Mucosa of rectum (tissue), 2 donors: ENCODE results near the gene HSD11B1L.

ENCODE experiments used
- H3K27ac ChIP-seq, 2 donors: one replicate each; pipeline ENCODE4 v1.7.0; 2013; ENCODE audit warnings: inconsistent platforms in 2 of 2, low read depth in 2 of 2, low read length in 2 of 2
- H3K27me3 ChIP-seq, 2 donors: one replicate each; pipeline ENCODE4 v1.7.0; 2013; ENCODE audit warnings: low read length in 2 of 2; ENCODE audit not compliant: control insufficient read depth in 2 of 2, insufficient read depth in 2 of 2
- H3K36me3 ChIP-seq, 2 donors: one replicate each; pipeline ENCODE4 v1.7.0; 2013; ENCODE audit warnings: low read length in 2 of 2; ENCODE audit not compliant: control insufficient read depth in 2 of 2, insufficient read depth in 2 of 2
- H3K4me1 ChIP-seq, 2 donors: one replicate each; pipeline ENCODE4 v1.7.0; 2013; ENCODE audit warnings: low read length in 2 of 2, mild to moderate bottlenecking in 1 of 2; ENCODE audit not compliant: control insufficient read depth in 2 of 2, insufficient read depth in 2 of 2
- H3K4me3 ChIP-seq, 2 donors: one replicate each; pipeline ENCODE4 v1.7.0; 2013; ENCODE audit warnings: low read length in 2 of 2
- H3K9ac ChIP-seq, 2 donors: one replicate each; pipeline ENCODE4 v1.7.0; 2013; ENCODE audit warnings: low read length in 2 of 2, low read depth in 1 of 2, mild to moderate bottlenecking in 1 of 2
- H3K9me3 ChIP-seq, 2 donors: one replicate each; pipeline ENCODE4 v1.7.0; 2013; ENCODE audit warnings: low read length in 2 of 2; ENCODE audit not compliant: control insufficient read depth in 2 of 2
- donor health status: healthy.
- donor health status: Normal muscosa, but diverticular disease.

HSD11B1L gene, protein sequence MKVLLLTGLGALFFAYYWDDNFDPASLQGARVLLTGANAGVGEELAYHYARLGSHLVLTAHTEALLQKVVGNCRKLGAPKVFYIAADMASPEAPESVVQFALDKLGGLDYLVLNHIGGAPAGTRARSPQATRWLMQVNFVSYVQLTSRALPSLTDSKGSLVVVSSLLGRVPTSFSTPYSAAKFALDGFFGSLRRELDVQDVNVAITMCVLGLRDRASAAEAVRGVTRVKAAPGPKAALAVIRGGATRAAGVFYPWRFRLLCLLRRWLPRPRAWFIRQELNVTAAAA

DNA sequence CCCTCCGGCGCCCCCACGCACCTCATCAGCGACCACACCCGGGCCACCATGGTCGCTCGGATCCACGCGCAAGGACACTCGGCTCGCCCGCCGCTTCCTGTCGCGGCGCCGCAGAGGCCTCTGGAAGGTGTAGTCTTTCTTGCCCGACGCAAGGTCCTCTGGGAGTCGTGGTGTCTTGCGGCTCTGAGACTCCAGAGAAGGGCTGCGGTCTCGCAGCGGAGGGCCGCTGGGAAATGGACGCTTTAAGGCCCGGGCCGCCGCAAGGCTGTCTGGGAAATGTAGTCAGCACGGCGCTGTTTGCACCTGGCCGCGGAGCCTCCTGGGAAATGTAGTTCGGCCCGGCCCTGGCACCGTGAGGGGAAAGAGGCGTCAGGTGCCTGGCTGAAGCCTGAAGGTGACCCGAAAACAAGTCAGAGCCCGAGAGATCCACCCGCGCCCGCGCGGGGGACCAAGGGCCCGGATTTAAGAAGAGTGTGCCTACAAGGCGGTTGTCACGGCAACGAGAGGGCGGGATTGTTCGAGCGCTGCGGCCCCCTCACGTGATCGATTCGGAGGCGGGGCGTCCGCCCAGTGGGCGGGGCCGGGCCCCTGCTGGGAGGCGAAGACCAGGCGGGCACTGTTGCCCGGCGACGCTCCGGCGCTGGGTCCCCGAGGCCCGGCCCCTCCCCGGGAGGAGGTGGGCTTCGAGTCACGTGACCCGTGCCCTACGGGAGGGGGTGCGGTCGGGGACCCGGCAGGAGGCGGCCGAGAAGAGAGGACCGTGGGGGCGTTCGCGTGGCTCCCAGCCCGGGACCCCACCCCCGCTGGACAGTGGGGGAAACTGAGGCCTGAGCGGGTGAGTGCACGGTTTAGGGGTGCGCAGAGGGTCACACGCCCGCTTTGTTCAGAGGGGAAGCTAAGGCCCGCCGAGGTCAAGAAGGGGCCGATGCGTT, at the start of gene HSD11B1L, which contains the start of gene MICOS13:
TSS of gene HSD11B1L (plus strand) at position 591 of the 932 bp plus-strand sequence. CDS start 3,806 bp downstream, outside the sequence.
TSS of gene MICOS13 (minus strand) at position 80 of the 932 bp plus-strand sequence. CDS start at position 50, 30 bp downstream.
- Histone ChIP-seq H3K4me1 (peaks cover 16 to 21% of the 10 kb centered on the region in 2 donors), H3K36me3 (peaks cover 0 to 6% of the 10 kb centered on the region in 2 donors), H3K4me3 (peak within 1 kb of the TSS; percentile 98), H3K27me3 (no peaks in the 10 kb centered on the region), H3K9ac (peak within 1 kb of the TSS; percentile 95 to 98), H3K27ac (peak within 1 kb of the TSS; percentile 83 to 88), H3K9me3 (no peaks in the 10 kb centered on the region)

DNA sequence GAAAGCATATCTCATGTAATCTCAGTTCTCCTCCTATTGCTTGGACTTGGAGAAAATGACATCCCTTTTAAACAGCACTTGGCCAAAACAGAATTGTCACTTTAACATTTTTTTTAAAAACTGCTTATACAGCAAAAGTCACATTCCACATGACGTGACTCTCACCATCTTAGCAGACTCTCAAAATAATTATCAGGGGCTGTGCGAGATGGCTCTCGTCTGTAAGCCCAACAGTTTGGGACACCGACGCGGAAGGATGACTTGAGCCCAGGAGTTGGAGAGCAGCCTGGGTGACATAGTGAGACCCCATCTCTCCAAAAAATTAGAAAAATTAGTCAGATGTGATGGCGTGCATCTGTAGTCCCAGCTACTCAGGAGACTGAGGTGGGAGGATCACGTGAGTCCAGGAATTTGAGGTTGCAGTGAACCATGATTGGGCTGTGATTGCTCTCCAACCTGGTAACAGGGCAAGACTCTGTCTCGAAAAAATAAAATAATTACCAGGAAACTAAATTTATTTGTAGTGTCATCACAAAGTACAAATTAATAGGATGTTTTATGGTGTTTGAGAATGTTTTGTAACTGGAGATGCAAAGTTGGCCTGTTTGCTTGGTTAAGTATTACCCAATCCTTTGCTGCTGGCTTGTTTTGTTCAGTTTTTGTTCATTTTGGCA, 49.1 kb upstream of the HSD11B1L start:
- Histone ChIP-seq H3K36me3 (peaks cover 14 to 50% of the 10 kb centered on the region in 2 donors), H3K27ac (no peak overlapping the region), H3K27me3 (no peaks in the 10 kb centered on the region), H3K9me3 (no peaks in the 10 kb centered on the region), H3K9ac (no peak overlapping the region), H3K4me1 (peaks cover 6 to 22% of the 10 kb centered on the region in 2 donors), H3K4me3 (no peak overlapping the region)

DNA sequence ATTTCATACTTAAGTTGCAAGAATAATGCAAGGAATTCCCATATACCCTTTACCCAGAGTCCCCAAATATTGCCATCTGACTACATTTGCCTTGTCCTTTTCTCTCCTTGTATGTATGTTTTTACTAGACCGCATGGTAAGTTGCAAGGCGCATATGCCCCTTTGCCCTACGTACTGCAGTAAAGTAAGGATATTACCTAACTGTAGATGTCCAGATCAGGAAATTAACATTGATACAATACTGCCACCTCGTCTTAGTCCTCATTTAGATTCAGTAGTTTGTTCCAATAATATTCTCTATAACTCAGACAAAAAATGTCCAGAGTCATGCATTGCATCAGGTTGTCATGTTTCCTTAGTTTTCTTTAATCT, 48.6 kb upstream of the HSD11B1L start:
- H3K4me3 ChIP-seq: no peak overlapping the region
- no peaks in the 10 kb centered on the region for H3K27me3 ChIP-seq
- no peaks in the 10 kb centered on the region for H3K9me3 ChIP-seq
- H3K36me3 ChIP-seq: peaks cover 14 to 45% of the 10 kb centered on the region in 2 donors
- H3K9ac ChIP-seq: no peak overlapping the region
- no peak overlapping the region for H3K27ac ChIP-seq
- peaks cover 6 to 22% of the 10 kb centered on the region in 2 donors for H3K4me1 ChIP-seq

DNA sequence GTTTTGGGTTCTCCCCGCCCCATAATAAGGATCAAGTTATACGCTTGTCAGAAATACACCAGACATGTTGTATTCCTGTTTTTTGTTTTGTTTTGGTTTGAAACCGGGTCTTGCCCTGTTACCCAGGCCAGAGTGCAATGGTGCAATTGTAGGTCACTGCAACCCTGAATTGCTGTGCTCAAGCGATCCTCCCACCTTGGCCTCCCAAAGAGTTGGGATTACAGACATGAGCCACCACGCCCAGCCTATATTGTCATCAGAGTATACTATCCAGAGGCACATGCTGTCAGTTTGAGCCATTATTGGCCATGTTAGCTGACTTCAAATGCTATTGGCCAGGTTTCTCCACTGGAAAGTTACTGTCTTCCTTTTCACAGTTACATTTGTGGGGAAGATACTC, 48.2 kb upstream of the HSD11B1L start:
- no peak overlapping the region for H3K27ac ChIP-seq
- H3K4me3 ChIP-seq: no peak overlapping the region

DNA sequence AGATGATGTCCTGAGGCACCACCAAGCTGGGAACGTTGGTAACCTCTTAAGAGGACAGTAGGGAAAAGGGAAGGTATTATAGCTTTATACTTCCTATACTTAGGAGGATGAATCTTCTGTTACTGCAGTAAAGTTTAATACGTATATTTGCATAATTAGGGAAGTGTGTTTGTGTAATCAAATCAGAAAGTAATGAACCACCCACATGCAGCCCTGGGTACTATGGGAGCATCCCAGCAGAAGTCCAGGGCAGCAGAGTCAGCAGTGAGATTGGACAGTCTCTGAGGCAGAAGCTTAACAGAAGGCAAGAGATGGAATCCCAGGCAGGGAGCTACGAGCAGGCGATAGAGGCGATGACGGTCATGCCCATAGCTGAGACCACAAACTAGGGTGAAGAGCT, 45.4 kb upstream of the HSD11B1L start:
- no peak overlapping the region for H3K9ac ChIP-seq
- H3K36me3 ChIP-seq: peaks cover 0 to 26% of the 10 kb centered on the region in 2 donors
- no peak overlapping the region for H3K4me3 ChIP-seq
- H3K27ac ChIP-seq: no peak overlapping the region
- peaks cover 3 to 11% of the 10 kb centered on the region in 2 donors for H3K4me1 ChIP-seq
- no peaks in the 10 kb centered on the region for H3K27me3 ChIP-seq
- H3K9me3 ChIP-seq: no peaks in the 10 kb centered on the region

More for the DNA sequence above, 48.2 kb upstream of the HSD11B1L start:
- H3K27me3 ChIP-seq: no peaks in the 10 kb centered on the region
- H3K4me1 ChIP-seq: peaks cover 6 to 20% of the 10 kb centered on the region in 2 donors
- no peaks in the 10 kb centered on the region for H3K9me3 ChIP-seq
- no peak overlapping the region for H3K9ac ChIP-seq
- peaks cover 10 to 44% of the 10 kb centered on the region in 2 donors for H3K36me3 ChIP-seq

DNA sequence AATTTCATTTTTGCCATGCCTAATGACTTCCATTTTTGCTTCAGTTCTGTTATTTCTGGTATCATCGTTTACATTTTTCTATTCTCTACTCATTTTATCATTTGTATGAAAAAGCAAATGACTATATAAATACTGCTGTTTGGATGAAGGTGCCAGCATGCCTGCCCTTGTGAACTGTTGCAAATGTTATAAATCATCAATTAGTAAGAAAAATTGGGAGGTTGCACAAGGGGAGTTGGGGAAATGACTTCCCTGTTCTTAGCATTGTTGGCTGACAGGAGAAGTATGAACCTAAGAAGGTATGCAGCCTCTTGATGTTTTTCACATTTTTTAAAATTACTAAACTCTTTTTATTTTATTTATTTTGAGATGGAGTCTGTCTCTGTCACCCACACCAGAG, 42.9 kb upstream of the HSD11B1L start:
- H3K27me3 ChIP-seq: no peaks in the 10 kb centered on the region
- peaks cover 0 to 3% of the 10 kb centered on the region in 2 donors for H3K4me1 ChIP-seq
- no peak overlapping the region for H3K9ac ChIP-seq
- H3K4me3 ChIP-seq: no peak overlapping the region
- no peaks in the 10 kb centered on the region for H3K9me3 ChIP-seq
- H3K27ac ChIP-seq: no peak overlapping the region
- peaks cover 14 to 29% of the 10 kb centered on the region in 2 donors for H3K36me3 ChIP-seq

DNA sequence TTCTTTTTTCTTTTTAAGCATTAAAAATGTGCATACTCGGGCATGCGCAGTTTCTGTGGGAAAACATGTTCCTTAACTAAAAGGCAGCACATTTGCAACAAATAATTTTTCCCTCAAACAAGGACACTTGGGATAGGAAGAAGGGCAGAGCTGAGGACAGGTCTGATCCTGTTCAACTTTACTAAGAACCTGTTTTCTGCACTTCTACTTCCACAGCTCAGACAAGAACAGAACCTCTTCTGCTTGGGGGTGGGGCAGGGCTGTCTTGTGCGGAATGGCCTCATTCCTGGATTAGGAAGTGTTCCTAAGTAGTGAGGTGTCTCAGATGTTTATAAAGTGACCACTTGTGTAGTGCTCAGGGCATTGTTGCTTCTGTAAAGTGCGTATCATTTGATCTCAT, 39.7 kb upstream of the HSD11B1L start:
- Histone ChIP-seq H3K9ac (no peak overlapping the region), H3K27me3 (no peaks in the 10 kb centered on the region), H3K4me3 (no peak overlapping the region), H3K9me3 (no peaks in the 10 kb centered on the region), H3K27ac (no peak overlapping the region), H3K4me1 (no peaks in the 10 kb centered on the region), H3K36me3 (peaks cover 36 to 48% of the 10 kb centered on the region in 2 donors)

DNA sequence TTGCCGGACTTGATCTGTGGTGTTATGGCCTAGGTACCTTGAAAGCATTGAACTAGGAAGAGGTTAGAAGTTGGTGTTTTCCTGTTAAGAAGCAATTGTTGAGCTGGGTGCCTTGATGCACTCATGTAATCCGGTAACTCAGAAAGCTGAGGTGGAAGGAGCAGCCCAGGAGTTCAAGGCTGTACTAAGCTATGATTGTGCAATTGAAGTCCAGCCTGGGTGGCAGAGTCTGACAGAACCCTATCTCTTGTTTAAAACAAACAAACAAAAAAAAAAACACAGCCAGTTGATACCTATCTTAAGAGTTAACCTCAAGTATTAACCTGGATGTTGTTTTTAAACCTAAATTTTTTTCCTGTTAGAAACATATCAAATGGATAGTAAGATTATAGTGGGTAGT, 38.6 kb upstream of the HSD11B1L start:
- Histone ChIP-seq H3K9me3 (no peaks in the 10 kb centered on the region), H3K4me1 (no peaks in the 10 kb centered on the region), H3K27me3 (no peaks in the 10 kb centered on the region), H3K4me3 (no peak overlapping the region), H3K36me3 (peaks cover 46 to 59% of the 10 kb centered on the region in 2 donors), H3K27ac (no peak overlapping the region), H3K9ac (no peak overlapping the region)

DNA sequence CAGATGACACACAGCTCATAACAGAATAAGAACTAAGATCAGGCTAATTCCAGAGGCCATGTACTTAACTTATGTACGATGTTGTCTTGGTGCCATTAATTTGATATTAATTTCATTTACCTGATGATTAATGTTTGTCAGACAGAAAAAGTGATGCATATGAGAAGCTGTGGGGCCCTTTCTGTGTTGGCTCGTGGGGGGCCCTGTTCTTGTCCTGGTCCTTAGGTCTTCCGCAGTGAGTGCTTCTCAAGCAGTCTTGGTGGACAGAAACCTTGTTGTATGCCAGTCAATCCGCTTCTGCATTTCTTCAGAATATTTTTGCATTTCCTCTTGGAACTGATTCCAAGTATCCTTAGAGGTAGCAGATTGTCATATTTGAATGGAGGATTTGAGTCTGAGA, 37.8 kb upstream of the HSD11B1L start:
- Histone ChIP-seq H3K27ac (no peak overlapping the region), H3K9ac (no peak overlapping the region), H3K4me3 (no peak overlapping the region), H3K27me3 (no peaks in the 10 kb centered on the region), H3K36me3 (peaks cover 54 to 64% of the 10 kb centered on the region in 2 donors), H3K4me1 (no peaks in the 10 kb centered on the region), H3K9me3 (no peaks in the 10 kb centered on the region)
